ENCODE measurements around the gene TBC1D19. TPM values are rescaled to one million over a fixed set of nuclear protein-coding genes. Genes with fewer than 3 reads are reported as not detected.
"Not testable (repeated sequence)": the region's sequence is repeated elsewhere in the genome, so short reads cannot be mapped to it uniquely, and the experiment has no call there.

Gene TBC1D19
- polyA plus RNA-seq (2011; rRNA removed) (8.3 and 20.4 TPM in 2 replicates), polyA minus RNA-seq (2011; rRNA and poly(A)+ RNA removed) (11.9 and 14.5 TPM in 2 replicates)

GRCh38 chr4:26583865-26584652 lies at the start of gene TBC1D19:
TSS of gene TBC1D19 (plus strand) at chr4:26584084. CDS start at chr4:26584194, 110 bp downstream.
- DNase-seq (ENCODE audit: low read depth) = no peak
- no peak for TF ChIP-seq CTCF (IDR thresholded peaks at IDR 0.05; ENCODE audit: insufficient read depth, low read depth, low read length)
- ChIA-PET CTCF (interaction anchor here (0.5 to 1.5 kb wide), 6 partner anchors 9 to 135 kb away, joined by 3 to 4 read pairs (median 3); no protein-coding TSS in a partner anchor), POLR2A (interaction anchor here (0.6 kb wide), 2 partner anchors 15 to 168 kb away, joined by 3 to 4 read pairs; no protein-coding TSS in a partner anchor)
- H3K4me3 ChIP-seq (ENCODE audit: low read depth, low read length) = peak within 1 kb of the TSS; percentile 70
- H3K27me3 ChIP-seq (ENCODE audit: control insufficient read depth, insufficient read depth, low read length) = no peaks in the 10 kb centered on the region
- H3K36me3 ChIP-seq (ENCODE audit: control insufficient read depth, insufficient read depth, low read length) = no peaks in the 10 kb centered on the region

DNA sequence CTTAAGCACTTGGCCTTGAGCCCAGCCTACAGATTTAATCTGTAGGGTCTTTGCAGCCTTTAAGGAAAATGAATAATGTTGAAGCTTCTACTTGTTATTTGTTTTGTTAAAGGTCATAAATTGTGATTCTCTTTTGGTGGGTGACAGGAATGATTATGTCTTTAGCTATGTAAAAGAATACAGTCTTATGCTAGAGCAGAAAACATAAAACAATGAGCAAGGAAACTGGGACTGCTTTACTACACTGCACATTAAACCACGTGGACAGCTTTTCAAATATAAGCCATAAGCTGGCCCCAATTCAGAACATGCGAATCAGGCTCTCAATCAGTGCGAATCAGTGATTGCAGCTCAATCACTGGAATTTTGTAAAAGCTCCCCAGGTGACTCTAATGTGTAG lies 40.9 kb upstream of the TBC1D19 start:
- TF ChIP-seq CTCF (IDR thresholded peaks at IDR 0.05; ENCODE audit: insufficient read depth, low read depth, low read length) = no peak
- no peak overlapping the region for H3K4me3 ChIP-seq (ENCODE audit: low read depth, low read length)
- DNase-seq (ENCODE audit: low read depth) = no peak
- POLR2A ChIA-PET = interaction anchor here (0.6 kb wide), 1 partner anchor 454 kb away, joined by 3 read pairs; no protein-coding TSS in a partner anchor
- H3K36me3 ChIP-seq (ENCODE audit: control insufficient read depth, insufficient read depth, low read length) = no peaks in the 10 kb centered on the region
- CTCF ChIA-PET = interaction anchor here (1.2 kb wide), 1 partner anchor 13 kb away, joined by 3 read pairs; no protein-coding TSS in a partner anchor
- no peaks in the 10 kb centered on the region for H3K27me3 ChIP-seq (ENCODE audit: control insufficient read depth, insufficient read depth, low read length)

- no peak for DNase-seq (ENCODE audit: low read depth)
- no peaks in the 10 kb centered on the region for H3K27me3 ChIP-seq (ENCODE audit: control insufficient read depth, insufficient read depth, low read length)
- no peak for TF ChIP-seq CTCF (IDR thresholded peaks at IDR 0.05; ENCODE audit: insufficient read depth, low read depth, low read length)
- ChIA-PET CTCF (no interaction called here), POLR2A (no interaction called here)
- H3K4me3 ChIP-seq (ENCODE audit: low read depth, low read length) = no peak overlapping the region
- H3K36me3 ChIP-seq (ENCODE audit: control insufficient read depth, insufficient read depth, low read length) = no peaks in the 10 kb centered on the region
Measured at GRCh38 chr4:26544421-26544820, 39.5 kb upstream of the TBC1D19 start.

DNA sequence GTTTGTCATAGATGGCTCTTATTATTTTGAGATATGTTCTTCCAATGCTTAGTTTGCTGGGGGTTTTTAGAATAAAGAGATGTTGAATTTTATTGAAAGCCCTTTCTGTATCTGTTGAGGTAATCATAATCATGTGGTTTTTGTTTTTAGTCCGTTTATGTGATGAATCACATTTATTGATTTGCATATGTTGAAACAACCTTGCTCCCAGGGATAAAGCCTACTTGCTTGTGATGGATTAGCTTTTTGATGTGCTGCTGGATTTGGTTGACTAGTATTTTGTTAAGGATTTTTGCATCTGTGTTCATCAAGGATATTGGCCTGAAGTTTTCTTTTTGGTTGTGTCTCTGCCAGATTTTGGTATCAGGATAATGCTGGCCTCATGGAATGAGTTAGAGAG lies 35.5 kb upstream of the TBC1D19 start:
- CTCF ChIA-PET = interaction anchor here (1.2 kb wide), 1 partner anchor 8 kb away, joined by 3 read pairs; no protein-coding TSS in a partner anchor
- DNase-seq (ENCODE audit: low read depth); H3K4me3 ChIP-seq (ENCODE audit: low read depth, low read length); POLR2A ChIA-PET; H3K36me3 ChIP-seq (ENCODE audit: control insufficient read depth, insufficient read depth, low read length); H3K27me3 ChIP-seq (ENCODE audit: control insufficient read depth, insufficient read depth, low read length): not testable (repeated sequence)

DNA sequence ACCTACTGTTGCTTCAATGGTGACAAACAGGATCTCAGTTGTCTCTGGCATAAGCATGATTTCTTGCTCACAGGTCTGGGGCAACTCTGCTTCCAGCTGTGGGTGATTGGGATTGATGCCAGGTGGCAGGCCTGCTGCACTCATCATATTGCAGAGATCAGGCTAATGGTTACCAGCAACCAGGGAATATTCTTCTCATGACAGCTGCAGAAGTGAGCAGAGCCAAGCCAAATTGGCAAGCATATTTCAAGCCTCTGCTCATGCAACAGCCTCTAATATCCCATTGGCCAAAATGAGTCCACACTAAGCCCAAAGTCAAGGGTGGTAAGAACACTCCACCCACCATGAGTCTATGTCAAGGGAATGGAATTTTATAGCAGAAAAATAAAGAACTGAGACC lies 26.7 kb upstream of the TBC1D19 start:
- ChIA-PET CTCF (interaction anchor here (0.6 to 0.7 kb wide), 2 partner anchors 161 to 281 kb away, joined by 3 read pairs; no protein-coding TSS in a partner anchor), POLR2A (no interaction called here)
- no peaks in the 10 kb centered on the region for H3K27me3 ChIP-seq (ENCODE audit: control insufficient read depth, insufficient read depth, low read length)
- peak; percentile 96 for DNase-seq (ENCODE audit: low read depth)
- H3K36me3 ChIP-seq (ENCODE audit: control insufficient read depth, insufficient read depth, low read length) = no peaks in the 10 kb centered on the region
- TF ChIP-seq CTCF (IDR thresholded peaks at IDR 0.05; ENCODE audit: insufficient read depth, low read depth, low read length) = no peak
- no peak overlapping the region for H3K4me3 ChIP-seq (ENCODE audit: low read depth, low read length)
